Measurements from ENCODE around the gene ATP2B1. TPM values are rescaled to one million over a fixed set of nuclear protein-coding genes. Genes with fewer than 3 reads are reported as not detected.

ATP2B1 gene
- total and polyA plus RNA-seq, 2 donors (not counting 3 experiments of a cell fraction or from before 2014, with no cell fraction given), result 6.4 to 28.0 TPM

DNA sequence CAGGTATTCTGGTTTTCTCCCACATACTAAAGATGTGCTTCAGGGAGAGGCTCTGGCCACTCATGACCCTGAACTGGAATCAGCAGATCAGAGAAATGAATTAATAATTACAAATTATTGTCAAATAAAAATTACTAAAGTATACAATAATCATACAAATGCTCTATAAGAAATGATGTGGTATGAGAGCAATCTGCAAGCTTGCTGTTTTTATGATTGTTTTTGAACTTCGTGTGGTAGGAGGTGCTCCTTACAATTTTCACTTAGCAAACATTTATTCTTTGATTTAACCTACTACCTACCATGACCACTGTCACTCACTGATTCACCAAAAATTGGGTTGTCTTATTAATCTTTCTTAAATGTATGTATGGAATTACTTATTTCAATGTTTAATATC is 16.2 kb downstream of the ATP2B1 start:
- peaks cover 2% of the 10 kb centered on the region for H3K79me2 ChIP-seq (ENCODE audit: control insufficient read depth, insufficient read depth, low read length)
- intact Hi-C loops (cut with micrococcal nuclease), result no loop called here
- FAIRE-seq, result no peak

More for the DNA sequence above, 16.2 kb downstream of the ATP2B1 start:
- BruUV-seq (replicated peaks), result no TSS peak
- no peaks in the 10 kb centered on the region for H3K9me3 ChIP-seq (replicated peaks; ENCODE audit: control insufficient read depth, insufficient read depth, low read length)
- TF ChIP-seq FOS (IDR thresholded peaks at IDR 0.05; ENCODE audit: borderline replicate concordance, insufficient read depth, low read length), result no peak
- TF ChIP-seq POLR2A (IDR thresholded peaks at IDR 0.05; ENCODE audit: low read depth, low read length), result no peak
- no peak for TF ChIP-seq CTCF (IDR thresholded peaks at IDR 0.05; ENCODE audit: extremely low read depth in 1 of 2, insufficient read depth in 1 of 2, low read depth in 1 of 2, low read length in 2 of 2)
- TF ChIP-seq, protein P1, sequence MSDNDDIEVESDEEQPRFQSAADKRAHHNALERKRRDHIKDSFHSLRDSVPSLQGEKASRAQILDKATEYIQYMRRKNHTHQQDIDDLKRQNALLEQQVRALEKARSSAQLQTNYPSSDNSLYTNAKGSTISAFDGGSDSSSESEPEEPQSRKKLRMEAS (IDR thresholded peaks at IDR 0.05; ENCODE audit: insufficient read depth, insufficient read length), result no peak
- TF ChIP-seq POLR2AphosphoS5 (IDR thresholded peaks at IDR 0.05; ENCODE audit: insufficient read depth, low read depth, low read length), result no peak
- TF ChIP-seq JUN (IDR thresholded peaks at IDR 0.05; ENCODE audit: borderline replicate concordance, insufficient read depth, insufficient read length, low read depth), result no peak
- no peak for TF ChIP-seq EZH2 (IDR thresholded peaks at IDR 0.05; ENCODE audit: borderline replicate concordance, low read depth, low read length, severe bottlenecking)
- no peak for TF ChIP-seq GATA2 (IDR thresholded peaks at IDR 0.05; ENCODE audit: insufficient read depth, insufficient read length, low read depth, low read length)
- TF ChIP-seq MYC (IDR thresholded peaks at IDR 0.05; ENCODE audit: low read depth, low read length), result no peak
- H4K20me1 ChIP-seq (replicated peaks; ENCODE audit: control insufficient read depth, extremely low read depth, insufficient read depth, low read length), result peaks cover 3% of the 10 kb centered on the region
- peaks cover 2% of the 10 kb centered on the region for H3K4me1 ChIP-seq (ENCODE audit: control insufficient read depth, extremely low read depth, insufficient read depth, low read length)
- no peak for DNase-seq (ENCODE audit: low read depth, low spot score)
- dilution Hi-C loops (cut with MboI; ENCODE audit: extremely low pct_ligation_motif_present, low sequenced_read_pairs), result no loop called here
- no peaks in the 10 kb centered on the region for H3K36me3 ChIP-seq (ENCODE audit: control insufficient read depth in 2 of 2, extremely low read depth in 1 of 2, insufficient read depth in 2 of 2, low read length in 2 of 2)
- H2AFZ ChIP-seq (ENCODE audit: low read depth, low read length), result no peak overlapping the region
- no peak overlapping the region for H3K4me2 ChIP-seq (ENCODE audit: insufficient read depth, low read length)
- H3K27me3 ChIP-seq (ENCODE audit: control insufficient read depth in 2 of 2, insufficient read depth in 2 of 2, low read length in 2 of 2), result no peaks in the 10 kb centered on the region
- no peak overlapping the region for H3K4me3 ChIP-seq (replicated peaks in 1 of 3; ENCODE audit: insufficient read depth in 1 of 3, low read depth in 1 of 3, low read length in 3 of 3)
- POLR2A ChIA-PET, result no interaction called here
- H3K9ac ChIP-seq (replicated peaks; ENCODE audit: extremely low read depth, insufficient read depth, low read length), result no peak overlapping the region
- no peaks in the 10 kb centered on the region for H3K9me1 ChIP-seq (replicated peaks; ENCODE audit: control insufficient read depth, extremely low read depth, insufficient read depth, low read length)
- no peak overlapping the region for H3K27ac ChIP-seq (ENCODE audit: insufficient read depth, low read depth, low read length)
- CTCF ChIA-PET, result no interaction called here

Measured in endothelial cell of umbilical vein (primary cell).